Measurements from ENCODE around the gene ATP5PB.

- TF ChIP-seq CTCF (conservative IDR thresholded peaks at IDR 0.05) (no peak), ZFX (IDR thresholded peaks at IDR 0.05) (no peak)
Observed at GRCh38 chr1:111471538-111471937, 22.3 kb downstream of the ATP5PB start.

Measured in C4-2B (cell line).